MM.1S (cell line): ENCODE data around the gene MED13L.

Source experiments
- DNase-seq: peaks from one replicate; pipeline ENCODE4 v3.0.0-alpha.2; 2015
- H2AFZ ChIP-seq: fragments of 300-600 bp; sonication (generic); 2 replicates; pipeline ENCODE4 v1.6.0; 2016; ENCODE audit warnings: antibody characterized with exemption, low read length
- H3F3A ChIP-seq: fragments of 300-600 bp; sonication (generic); 2 replicates; pipeline ENCODE4 v1.6.1; 2016; ENCODE audit warnings: mild to moderate bottlenecking, antibody characterized with exemption, low read length, moderate library complexity, mixed read lengths; ENCODE audit not compliant: insufficient read depth
- H3K27ac ChIP-seq: fragments of 300-600 bp; sonication (generic); 2 replicates; pipeline ENCODE4 v1.5.1; 2016; ENCODE audit warnings: mild to moderate bottlenecking, low read length
- H3K27me3 ChIP-seq: fragments of 300-600 bp; sonication (generic); replicated peaks from 2 replicates; pipeline ENCODE4 v1.6.0; 2016; ENCODE audit warnings: low read length; ENCODE audit not compliant: insufficient read depth
- H3K36me3 ChIP-seq: fragments of 300-600 bp; sonication (generic); replicated peaks from 2 replicates; pipeline ENCODE4 v1.6.1; 2016; ENCODE audit warnings: mild to moderate bottlenecking, low read length, mixed read lengths; ENCODE audit not compliant: insufficient read depth
- H3K4me1 ChIP-seq: fragments of 300-600 bp; sonication (generic); 2 replicates; pipeline ENCODE4 v1.6.1; 2016; ENCODE audit warnings: low read length, mixed read lengths
- H3K4me2 ChIP-seq: fragments of 300-600 bp; sonication (generic); 2 replicates; pipeline ENCODE4 v1.6.0; 2016; ENCODE audit warnings: low read depth, low read length
- H3K4me3 ChIP-seq: fragments of 300-600 bp; sonication (generic); 2 replicates; pipeline ENCODE4 v1.5.1; 2016; ENCODE audit warnings: low read length, mixed read lengths
- H3K79me2 ChIP-seq: fragments of 300-600 bp; sonication (generic); 2 replicates; pipeline ENCODE4 v1.6.1; 2016; ENCODE audit warnings: mixed run types, low read length, mixed read lengths
- H3K9ac ChIP-seq: fragments of 300-600 bp; sonication (generic); 2 replicates; pipeline ENCODE4 v1.6.1; 2016; ENCODE audit warnings: low read length, mixed read lengths
- H3K9me2 ChIP-seq: fragments of 300-600 bp; sonication (generic); replicated peaks from 2 replicates; pipeline ENCODE4 v1.6.1; 2016; ENCODE audit warnings: mild to moderate bottlenecking, low read length, mixed read lengths; ENCODE audit not compliant: insufficient read depth
- H3K9me3 ChIP-seq: fragments of 300-600 bp; sonication (generic); replicated peaks from 2 replicates; pipeline ENCODE4 v1.6.1; 2016; ENCODE audit warnings: mild to moderate bottlenecking, low read length, mixed read lengths; ENCODE audit not compliant: insufficient read depth
- H4K20me1 ChIP-seq: fragments of 300-600 bp; sonication (generic); 2 replicates; pipeline ENCODE4 v1.6.1; 2016; ENCODE audit warnings: mild to moderate bottlenecking, low read length, moderate library complexity, mixed read lengths; ENCODE audit not compliant: insufficient read depth
- EZH2 ChIP-seq: fragments of 300-600 bp; sonication (generic); optimal IDR thresholded peaks from 2 replicates; pipeline ENCODE3; 2017; ENCODE audit warnings: low read depth, mild to moderate bottlenecking, antibody characterized with exemption, low read length, mixed read lengths
- EZH2phosphoT487 ChIP-seq: fragments of 300-600 bp; sonication (generic); IDR thresholded peaks from 2 replicates; pipeline ENCODE4 v1.6.1; 2018; ENCODE audit warnings: antibody characterized with exemption, low read length
- TF ChIP-seq, protein P1 (sequence below): fragments of 300-600 bp; sonication (generic); IDR thresholded peaks from 2 replicates; pipeline ENCODE4 v1.5.1; 2016; ENCODE audit warnings: antibody characterized with exemption, low read length, mixed read lengths

Gene MED13L

DNA sequence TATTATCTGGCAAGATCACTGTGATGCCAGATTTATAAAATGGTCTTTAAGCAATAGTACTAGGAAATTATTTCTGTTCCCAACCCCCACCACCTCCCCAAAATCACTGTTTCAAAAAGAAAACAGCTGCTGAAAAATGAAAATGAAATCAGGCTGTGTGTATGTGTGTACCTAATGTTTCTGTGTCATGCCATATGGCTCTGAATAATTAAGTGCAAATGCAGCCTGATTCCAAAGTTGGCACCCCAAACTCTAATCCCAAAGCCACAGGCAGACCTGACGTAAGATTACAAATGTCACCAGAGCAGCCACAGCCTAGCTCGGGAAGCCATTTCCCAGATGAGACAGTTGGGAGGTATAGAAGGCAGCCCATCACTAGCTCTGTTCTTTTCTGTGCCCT is 175.5 kb downstream of the MED13L start:
- H3K9ac ChIP-seq: no peak overlapping the region
- H3F3A ChIP-seq: no peaks in the 10 kb centered on the region
- DNase-seq: no peak
- no peaks in the 10 kb centered on the region for H4K20me1 ChIP-seq
- H3K27me3 ChIP-seq: no peaks in the 10 kb centered on the region
- H3K79me2 ChIP-seq: peaks cover 69% of the 10 kb centered on the region
- no peaks in the 10 kb centered on the region for H3K4me1 ChIP-seq
- no peaks in the 10 kb centered on the region for H3K9me2 ChIP-seq
- H3K27ac ChIP-seq: no peak overlapping the region
- H3K36me3 ChIP-seq: no peaks in the 10 kb centered on the region
- H3K9me3 ChIP-seq: no peaks in the 10 kb centered on the region
- no peak overlapping the region for H3K4me2 ChIP-seq
- no peak overlapping the region for H2AFZ ChIP-seq
- TF ChIP-seq EZH2phosphoT487 (no peak), EZH2 (no peak)
- TF ChIP-seq, protein P1, sequence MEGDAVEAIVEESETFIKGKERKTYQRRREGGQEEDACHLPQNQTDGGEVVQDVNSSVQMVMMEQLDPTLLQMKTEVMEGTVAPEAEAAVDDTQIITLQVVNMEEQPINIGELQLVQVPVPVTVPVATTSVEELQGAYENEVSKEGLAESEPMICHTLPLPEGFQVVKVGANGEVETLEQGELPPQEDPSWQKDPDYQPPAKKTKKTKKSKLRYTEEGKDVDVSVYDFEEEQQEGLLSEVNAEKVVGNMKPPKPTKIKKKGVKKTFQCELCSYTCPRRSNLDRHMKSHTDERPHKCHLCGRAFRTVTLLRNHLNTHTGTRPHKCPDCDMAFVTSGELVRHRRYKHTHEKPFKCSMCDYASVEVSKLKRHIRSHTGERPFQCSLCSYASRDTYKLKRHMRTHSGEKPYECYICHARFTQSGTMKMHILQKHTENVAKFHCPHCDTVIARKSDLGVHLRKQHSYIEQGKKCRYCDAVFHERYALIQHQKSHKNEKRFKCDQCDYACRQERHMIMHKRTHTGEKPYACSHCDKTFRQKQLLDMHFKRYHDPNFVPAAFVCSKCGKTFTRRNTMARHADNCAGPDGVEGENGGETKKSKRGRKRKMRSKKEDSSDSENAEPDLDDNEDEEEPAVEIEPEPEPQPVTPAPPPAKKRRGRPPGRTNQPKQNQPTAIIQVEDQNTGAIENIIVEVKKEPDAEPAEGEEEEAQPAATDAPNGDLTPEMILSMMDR: no peak
- no peak overlapping the region for H3K4me3 ChIP-seq

DNA sequence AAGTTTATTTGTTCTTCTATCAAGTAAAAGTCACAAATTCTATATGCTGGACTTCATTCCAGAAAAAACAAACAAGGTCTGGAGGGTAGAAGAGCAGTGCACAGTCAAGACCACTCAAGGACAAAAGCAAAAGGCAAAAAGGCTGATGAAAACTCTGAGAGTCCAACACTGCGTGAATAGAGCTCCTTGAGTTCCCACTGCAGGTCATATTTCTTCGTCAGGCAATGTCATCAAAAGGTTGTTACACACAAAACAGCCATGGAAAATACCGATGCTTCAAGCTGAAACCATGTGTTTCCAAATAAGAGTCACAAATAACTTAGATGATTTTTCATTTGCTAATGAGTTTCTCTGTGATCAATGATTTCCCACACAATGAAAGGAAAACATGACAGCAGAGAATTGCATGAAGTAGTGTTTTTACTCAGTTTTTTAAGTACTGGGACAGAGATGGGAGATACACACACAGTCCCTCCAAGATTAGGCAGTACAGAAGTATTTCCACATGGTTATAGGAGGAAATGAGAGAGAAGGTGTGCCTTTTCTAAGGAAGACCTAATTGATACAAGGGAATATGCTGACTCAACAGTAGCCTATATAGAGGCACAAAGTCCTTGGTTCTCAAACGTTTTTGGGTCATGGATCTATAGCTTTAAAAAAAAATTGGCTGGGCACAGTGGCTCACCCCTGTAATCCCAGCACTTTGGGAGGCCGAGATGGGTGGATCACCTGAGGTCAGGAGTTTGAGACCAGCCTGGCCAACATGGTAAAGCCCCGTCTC is 177.7 kb downstream of the MED13L start:
- no peak overlapping the region for H3K4me3 ChIP-seq
- H3K79me2 ChIP-seq: peaks cover 54% of the 10 kb centered on the region
- no peaks in the 10 kb centered on the region for H3K9me2 ChIP-seq
- no peaks in the 10 kb centered on the region for H3K36me3 ChIP-seq
- H4K20me1 ChIP-seq: no peaks in the 10 kb centered on the region
- no peak overlapping the region for H2AFZ ChIP-seq
- no peaks in the 10 kb centered on the region for H3K27me3 ChIP-seq
- H3K4me2 ChIP-seq: no peak overlapping the region
- H3K9me3 ChIP-seq: no peaks in the 10 kb centered on the region
- DNase-seq: no peak
- H3K4me1 ChIP-seq: no peaks in the 10 kb centered on the region
- H3K27ac ChIP-seq: no peak overlapping the region
- H3F3A ChIP-seq: no peaks in the 10 kb centered on the region
- TF ChIP-seq EZH2 (no peak), EZH2phosphoT487 (no peak)
- TF ChIP-seq, protein P1: no peak
- H3K9ac ChIP-seq: no peak overlapping the region

DNA sequence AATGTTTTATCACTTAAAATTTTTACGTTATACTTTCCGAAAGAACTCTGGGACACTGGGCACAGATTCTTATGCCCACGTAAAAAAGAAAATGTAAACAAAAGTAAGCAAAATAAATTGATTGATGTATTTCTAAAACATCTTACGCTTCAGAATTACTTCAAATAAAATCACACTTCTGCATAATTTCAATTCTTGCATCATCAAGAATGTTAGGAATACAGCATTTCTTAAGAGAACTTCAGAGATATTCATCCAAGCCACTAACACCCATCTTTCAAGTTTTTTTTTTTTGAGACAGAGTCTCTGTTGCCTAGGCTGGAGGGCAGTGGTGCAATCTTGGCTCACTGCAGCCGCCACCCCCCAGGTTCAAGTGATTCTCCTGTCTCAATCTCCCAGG is 180.6 kb downstream of the MED13L start:
- no peaks in the 10 kb centered on the region for H3K27me3 ChIP-seq
- H3K4me3 ChIP-seq: no peak overlapping the region
- H3K27ac ChIP-seq: no peak overlapping the region
- no peaks in the 10 kb centered on the region for H3K9me2 ChIP-seq
- no peaks in the 10 kb centered on the region for H3K36me3 ChIP-seq
- H4K20me1 ChIP-seq: no peaks in the 10 kb centered on the region
- no peak overlapping the region for H3K9ac ChIP-seq
- H2AFZ ChIP-seq: no peak overlapping the region
- H3K79me2 ChIP-seq: peaks cover 56% of the 10 kb centered on the region
- DNase-seq: no peak
- TF ChIP-seq EZH2 (no peak), EZH2phosphoT487 (no peak)
- TF ChIP-seq, protein P1: no peak
- no peaks in the 10 kb centered on the region for H3K4me1 ChIP-seq
- no peak overlapping the region for H3K4me2 ChIP-seq
- no peaks in the 10 kb centered on the region for H3F3A ChIP-seq
- H3K9me3 ChIP-seq: no peaks in the 10 kb centered on the region
